Esophagus squamous epithelium (tissue), 4 donors: ENCODE data around the gene KCNQ4.

Source experiments
- POLR2A ChIP-seq, 4 donors: fragments of 450-650 bp; IDR thresholded peaks; one replicate each; pipeline ENCODE4 v1.6.1; 2017; ENCODE audit warnings: antibody characterized with exemption in 4 of 4, mild to moderate bottlenecking in 4 of 4, moderate library complexity in 3 of 4
- TF ChIP-seq, protein P1 (sequence below), 6 experiments: fragments of 450-650 bp in 4 of 6; fragments of 200-600 bp in 2 of 6; sonication (generic) in 2 of 6; IDR thresholded peaks; one replicate each; pipeline ENCODE4 v1.5.1; 2016 to 2019; ENCODE audit warnings: antibody characterized with exemption in 6 of 6, mild to moderate bottlenecking in 4 of 6, moderate library complexity in 4 of 6

DNA sequence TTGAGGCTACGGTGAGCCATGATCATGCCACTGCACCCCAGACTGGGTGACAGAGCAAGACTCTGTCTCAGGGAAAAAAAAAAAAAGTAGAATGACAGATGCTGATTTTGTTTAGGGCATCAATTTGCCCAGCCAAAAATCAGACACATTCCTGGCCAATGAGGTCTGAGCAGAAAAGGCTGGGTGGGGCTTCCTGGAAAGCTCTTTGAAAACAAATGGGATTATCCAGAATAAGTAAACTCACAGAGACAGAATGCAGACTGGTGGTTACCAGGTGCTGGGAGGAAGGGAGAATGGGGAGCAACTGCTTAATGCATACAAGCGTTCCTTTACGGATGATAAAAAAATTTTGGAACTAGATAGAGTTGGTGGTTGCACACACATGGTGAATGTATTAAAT is 88.7 kb downstream of the KCNQ4 start:
- TF ChIP-seq, protein P1, sequence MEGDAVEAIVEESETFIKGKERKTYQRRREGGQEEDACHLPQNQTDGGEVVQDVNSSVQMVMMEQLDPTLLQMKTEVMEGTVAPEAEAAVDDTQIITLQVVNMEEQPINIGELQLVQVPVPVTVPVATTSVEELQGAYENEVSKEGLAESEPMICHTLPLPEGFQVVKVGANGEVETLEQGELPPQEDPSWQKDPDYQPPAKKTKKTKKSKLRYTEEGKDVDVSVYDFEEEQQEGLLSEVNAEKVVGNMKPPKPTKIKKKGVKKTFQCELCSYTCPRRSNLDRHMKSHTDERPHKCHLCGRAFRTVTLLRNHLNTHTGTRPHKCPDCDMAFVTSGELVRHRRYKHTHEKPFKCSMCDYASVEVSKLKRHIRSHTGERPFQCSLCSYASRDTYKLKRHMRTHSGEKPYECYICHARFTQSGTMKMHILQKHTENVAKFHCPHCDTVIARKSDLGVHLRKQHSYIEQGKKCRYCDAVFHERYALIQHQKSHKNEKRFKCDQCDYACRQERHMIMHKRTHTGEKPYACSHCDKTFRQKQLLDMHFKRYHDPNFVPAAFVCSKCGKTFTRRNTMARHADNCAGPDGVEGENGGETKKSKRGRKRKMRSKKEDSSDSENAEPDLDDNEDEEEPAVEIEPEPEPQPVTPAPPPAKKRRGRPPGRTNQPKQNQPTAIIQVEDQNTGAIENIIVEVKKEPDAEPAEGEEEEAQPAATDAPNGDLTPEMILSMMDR (IDR thresholded peaks at IDR 0.05) = no peak
- TF ChIP-seq POLR2A (IDR thresholded peaks at IDR 0.05) = no peak
